Stimulated activated naive CD8-positive, alpha-beta T cell treated with anti-CD3 and anti-CD28 coated beads, Interleukin-15, amount 100 ng/mL, for 72 hours (primary cell): ENCODE data around the gene LCN6.
"Not testable (repeated sequence)": the region's sequence is repeated elsewhere in the genome, so short reads cannot be mapped to it uniquely, and the experiment has no call there.

Experiments used
- ATAC-seq: fragments of 150-1000 bp; cut with Tn5 transposase; 2 replicates; pipeline ENCODE4 v1.10.0; 2021; ENCODE audit warnings: mild to moderate bottlenecking, moderate library complexity
- DNase-seq, 2 donors: peaks; one replicate each; pipeline ENCODE4 v3.0.0; 2021 to 2022
- H3K27ac Mint-ChIP-seq, 2 donors: one replicate each; pipeline ENCODE4 v1.8.0; 2022; ENCODE audit warnings: mild to moderate bottlenecking in 2 of 2, mixed read lengths in 2 of 2, moderate library complexity in 2 of 2
- H3K27me3 Mint-ChIP-seq: one replicate; pipeline ENCODE4 v1.8.0; 2022; ENCODE audit warnings: mixed read lengths
- H3K4me1 Mint-ChIP-seq: one replicate; pipeline ENCODE4 v1.8.0; 2022; ENCODE audit warnings: mild to moderate bottlenecking, mixed read lengths
- H3K4me3 Mint-ChIP-seq, 2 donors: one replicate each; pipeline ENCODE4 v1.8.0; 2022; ENCODE audit warnings: mild to moderate bottlenecking in 2 of 2, mixed read lengths in 2 of 2, moderate library complexity in 1 of 2
- H3K9me3 Mint-ChIP-seq, 2 donors: one replicate each; pipeline ENCODE4 v1.8.0; 2022; ENCODE audit warnings: mixed read lengths in 2 of 2

The LCN6 gene

DNA sequence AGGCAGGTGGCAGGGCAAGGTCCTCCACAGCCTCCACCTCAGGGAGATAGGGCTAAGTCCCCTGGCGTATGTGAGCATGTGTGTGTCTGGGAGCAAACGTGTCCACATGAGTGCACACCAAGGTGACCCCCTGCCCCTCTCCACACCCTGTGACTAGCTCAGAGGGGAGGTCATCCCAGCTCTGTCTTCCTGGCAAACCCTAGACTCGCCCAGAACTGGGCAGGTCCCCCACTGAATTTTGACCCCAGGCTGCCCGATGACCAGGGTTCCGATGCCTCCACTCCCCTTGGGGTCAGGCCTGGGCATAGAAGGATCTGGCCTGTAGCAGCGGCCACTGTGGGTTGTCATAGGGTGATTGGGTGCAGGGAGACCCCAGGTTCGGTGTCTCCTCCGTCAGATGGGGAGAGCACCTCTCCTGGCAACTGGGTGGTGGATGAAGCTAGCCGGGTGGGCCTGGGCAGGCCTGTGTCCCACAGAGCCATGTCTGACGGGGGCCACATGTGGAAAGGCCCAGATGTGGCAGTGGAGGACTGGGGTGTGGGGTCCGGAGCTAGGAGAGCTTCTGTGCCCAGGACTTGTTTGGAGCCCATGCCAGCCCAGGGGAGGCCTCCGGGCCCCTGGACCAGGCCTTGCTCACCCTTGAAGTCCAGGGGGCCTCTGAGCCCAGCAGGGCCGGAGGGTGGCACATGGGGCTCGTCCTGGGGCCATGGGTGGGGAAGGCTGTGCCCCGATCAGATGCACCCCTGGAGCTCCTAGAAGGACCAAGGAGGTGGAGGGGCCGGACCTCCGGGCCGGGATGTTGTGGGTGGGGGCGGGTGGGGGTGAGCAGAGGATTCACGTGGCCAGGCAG lies 29.8 kb downstream of the LCN6 start:
- no peak overlapping the region for H3K4me3 Mint-ChIP-seq
- H3K4me1 Mint-ChIP-seq = peaks cover 30% of the 10 kb centered on the region
- no peak for DNase-seq
- H3K27me3 Mint-ChIP-seq = peaks cover 24% of the 10 kb centered on the region
- peak; percentile 10 for ATAC-seq
- no peak overlapping the region for H3K27ac Mint-ChIP-seq
- H3K9me3 Mint-ChIP-seq = no peaks in the 10 kb centered on the region

DNA sequence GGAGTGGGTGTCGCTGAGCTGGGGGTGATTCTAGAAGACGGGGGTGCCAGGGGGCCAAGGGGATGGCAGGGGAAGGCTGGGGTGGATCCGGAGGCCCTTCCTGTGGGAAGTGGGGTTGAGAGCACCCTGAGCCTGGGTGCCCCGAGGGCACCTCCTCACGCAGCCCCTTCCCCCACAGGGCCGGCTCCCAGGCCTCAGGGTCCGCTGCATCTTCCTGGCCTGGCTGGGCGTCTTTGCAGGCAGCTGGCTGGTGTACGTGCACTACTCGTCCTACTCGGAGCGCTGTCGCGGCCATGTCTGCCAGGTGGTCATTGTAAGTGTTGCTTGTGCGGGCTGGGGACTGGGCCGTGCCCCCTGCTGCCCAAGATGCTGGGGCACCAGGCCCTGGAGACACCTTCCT lies 30.9 kb downstream of the LCN6 start:
- H3K27ac Mint-ChIP-seq = no peak overlapping the region
- H3K27me3 Mint-ChIP-seq = peaks cover 32% of the 10 kb centered on the region
- no peak overlapping the region for H3K4me3 Mint-ChIP-seq
- DNase-seq (no peak), ATAC-seq (no peak)
- H3K9me3 Mint-ChIP-seq = no peaks in the 10 kb centered on the region
- peaks cover 29% of the 10 kb centered on the region for H3K4me1 Mint-ChIP-seq

DNA sequence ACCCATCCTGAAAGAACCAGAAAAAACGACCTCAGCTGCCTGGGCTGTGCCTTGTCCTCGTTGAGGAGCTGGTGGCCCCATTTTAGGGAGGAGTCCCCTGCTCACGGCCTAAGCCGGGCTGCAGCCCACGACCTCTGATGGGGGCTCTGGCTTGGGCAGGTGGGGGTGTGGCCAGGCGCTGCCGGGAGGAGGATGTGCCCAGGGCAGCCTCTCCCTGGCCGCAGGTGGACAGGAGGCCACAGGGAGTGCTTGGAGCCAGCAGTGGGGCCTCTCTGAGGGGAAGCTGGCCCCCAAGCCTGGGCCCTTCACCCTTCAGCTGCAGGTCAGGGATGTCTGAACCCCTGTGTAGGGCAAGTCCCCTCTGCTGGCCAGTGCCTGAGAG lies 33.4 kb downstream of the LCN6 start:
- H3K27ac Mint-ChIP-seq = no peak overlapping the region
- DNase-seq (no peak), ATAC-seq (no peak)
- no peak overlapping the region for H3K4me3 Mint-ChIP-seq
- no peaks in the 10 kb centered on the region for H3K9me3 Mint-ChIP-seq
- peaks cover 29% of the 10 kb centered on the region for H3K4me1 Mint-ChIP-seq
- peaks cover 53% of the 10 kb centered on the region for H3K27me3 Mint-ChIP-seq

DNA sequence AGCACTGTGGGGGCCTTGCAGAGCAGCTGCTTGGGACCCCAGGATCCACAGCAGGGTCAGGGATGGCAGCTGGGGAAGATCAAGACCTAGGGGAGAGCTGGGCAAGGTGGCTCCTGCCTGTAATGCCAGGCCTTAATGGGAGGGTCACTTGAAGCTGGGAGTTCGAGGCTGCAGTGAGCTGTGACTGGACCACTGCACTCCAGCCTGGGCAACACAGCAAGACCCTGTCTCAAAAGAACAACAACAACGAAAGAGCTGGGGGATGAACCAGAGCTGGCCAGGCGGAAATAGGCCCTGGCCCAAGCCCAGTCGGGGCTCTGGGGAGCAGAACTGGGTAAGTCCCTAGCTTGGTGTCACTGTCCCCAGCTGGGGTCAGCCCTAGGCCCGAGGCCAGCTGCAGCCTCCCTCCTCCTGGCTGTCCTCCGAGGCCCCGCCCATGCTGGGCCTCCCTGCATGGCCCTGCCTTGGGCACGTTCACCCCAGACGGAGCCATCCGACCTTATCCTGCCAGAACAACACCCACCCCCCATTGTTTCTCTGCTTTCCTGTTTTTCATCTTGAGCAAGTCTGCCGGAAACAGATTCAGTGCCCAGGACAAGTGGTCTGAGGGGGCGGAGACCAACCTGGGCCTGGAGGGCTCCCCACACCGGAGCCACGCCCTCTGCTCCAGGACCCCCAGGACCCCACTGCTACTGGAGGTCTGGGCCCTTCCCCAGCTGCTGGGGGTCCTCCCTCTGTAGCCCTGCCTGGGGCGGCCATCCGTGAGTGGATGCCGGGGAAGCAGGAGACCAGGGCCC lies 34.0 kb downstream of the LCN6 start:
- peak overlapping the region in 1 of 2 donors; percentile 54 for H3K27ac Mint-ChIP-seq
- H3K27me3 Mint-ChIP-seq = peaks cover 59% of the 10 kb centered on the region
- H3K4me3 Mint-ChIP-seq = peak overlapping the region in 1 of 2 donors; percentile 24

DNA sequence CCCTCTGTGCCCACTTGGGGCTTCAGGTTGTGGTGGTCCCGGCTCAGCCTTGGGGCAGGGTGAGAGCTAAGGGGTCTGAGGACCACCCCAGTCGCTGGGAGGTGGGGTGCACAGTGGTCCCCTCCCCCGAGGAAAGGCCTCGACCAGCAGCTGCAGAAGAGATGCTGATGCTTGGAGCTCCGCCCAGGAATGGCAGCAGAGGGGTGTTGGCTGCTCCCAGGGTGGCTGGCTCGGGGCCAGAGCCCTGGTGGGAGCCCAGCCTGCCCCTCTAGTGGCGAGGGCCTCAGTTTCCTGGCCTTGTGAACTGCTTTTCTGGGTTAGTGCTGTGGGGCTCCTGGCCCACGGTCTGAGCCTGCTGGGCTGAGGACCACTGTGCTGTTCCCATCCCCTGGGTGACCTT lies 34.8 kb downstream of the LCN6 start:
- peaks cover 66% of the 10 kb centered on the region for H3K27me3 Mint-ChIP-seq
- ATAC-seq (no peak), DNase-seq (no peak)
- peaks cover 21% of the 10 kb centered on the region for H3K4me1 Mint-ChIP-seq
- H3K4me3 Mint-ChIP-seq = peak overlapping the region in 1 of 2 donors; percentile 24
- no peak overlapping the region for H3K27ac Mint-ChIP-seq
- no peaks in the 10 kb centered on the region for H3K9me3 Mint-ChIP-seq

More for the DNA sequence above, 34.0 kb downstream of the LCN6 start:
- DNase-seq (no peak), ATAC-seq (no peak)
- Mint-ChIP-seq H3K9me3 (no peaks in the 10 kb centered on the region), H3K4me1 (peaks cover 26% of the 10 kb centered on the region)

DNA sequence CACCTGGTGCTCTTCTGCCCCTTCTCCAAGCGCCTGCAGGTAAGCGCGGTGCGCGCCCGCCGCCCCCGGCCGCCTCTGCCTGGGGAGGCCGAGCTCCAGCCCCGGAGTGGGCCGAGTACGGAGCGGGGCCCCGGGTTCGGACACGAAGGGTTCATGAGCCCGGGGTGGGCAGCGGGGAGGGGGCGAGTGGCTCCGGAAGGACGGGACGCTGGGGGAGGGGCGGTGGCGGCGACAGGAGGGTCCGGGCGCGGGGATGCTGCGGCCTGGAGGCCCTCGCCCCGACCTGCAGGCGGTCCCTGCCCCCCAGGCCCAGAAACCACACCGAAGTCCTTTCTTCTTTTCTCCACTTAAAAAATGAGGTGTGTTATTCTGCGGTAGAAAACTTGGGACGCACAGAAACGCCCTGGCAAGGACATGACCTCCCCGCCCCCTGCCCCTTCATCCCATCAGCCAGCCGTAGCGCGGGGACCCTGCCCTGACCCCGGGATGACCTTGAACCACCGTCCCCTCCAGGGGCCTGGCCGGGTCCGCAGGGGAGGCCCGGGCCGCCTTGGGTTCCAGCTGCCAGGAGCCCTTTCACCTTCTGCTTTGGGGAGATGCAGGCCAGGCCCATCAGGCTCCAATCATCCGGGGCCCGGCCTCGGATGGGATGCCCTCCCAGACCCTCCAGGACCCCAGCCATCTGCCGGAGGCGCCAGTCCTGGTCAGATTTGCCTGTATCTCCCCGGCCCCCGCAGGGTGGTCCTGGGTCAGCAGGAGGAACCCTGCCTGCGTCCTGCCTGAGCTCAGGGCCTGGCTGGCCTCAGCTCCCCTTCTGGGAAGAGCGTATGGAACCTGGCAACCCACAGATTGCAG lies 35.4 kb downstream of the LCN6 start:
- Mint-ChIP-seq H3K27me3 (peaks cover 71% of the 10 kb centered on the region), H3K4me3 (peak overlapping the region in 1 of 2 donors; percentile 57), H3K27ac (no peak overlapping the region), H3K4me1 (peaks cover 18% of the 10 kb centered on the region), H3K9me3 (no peaks in the 10 kb centered on the region)
- ATAC-seq (peak; percentile 11), DNase-seq (no peak)

DNA sequence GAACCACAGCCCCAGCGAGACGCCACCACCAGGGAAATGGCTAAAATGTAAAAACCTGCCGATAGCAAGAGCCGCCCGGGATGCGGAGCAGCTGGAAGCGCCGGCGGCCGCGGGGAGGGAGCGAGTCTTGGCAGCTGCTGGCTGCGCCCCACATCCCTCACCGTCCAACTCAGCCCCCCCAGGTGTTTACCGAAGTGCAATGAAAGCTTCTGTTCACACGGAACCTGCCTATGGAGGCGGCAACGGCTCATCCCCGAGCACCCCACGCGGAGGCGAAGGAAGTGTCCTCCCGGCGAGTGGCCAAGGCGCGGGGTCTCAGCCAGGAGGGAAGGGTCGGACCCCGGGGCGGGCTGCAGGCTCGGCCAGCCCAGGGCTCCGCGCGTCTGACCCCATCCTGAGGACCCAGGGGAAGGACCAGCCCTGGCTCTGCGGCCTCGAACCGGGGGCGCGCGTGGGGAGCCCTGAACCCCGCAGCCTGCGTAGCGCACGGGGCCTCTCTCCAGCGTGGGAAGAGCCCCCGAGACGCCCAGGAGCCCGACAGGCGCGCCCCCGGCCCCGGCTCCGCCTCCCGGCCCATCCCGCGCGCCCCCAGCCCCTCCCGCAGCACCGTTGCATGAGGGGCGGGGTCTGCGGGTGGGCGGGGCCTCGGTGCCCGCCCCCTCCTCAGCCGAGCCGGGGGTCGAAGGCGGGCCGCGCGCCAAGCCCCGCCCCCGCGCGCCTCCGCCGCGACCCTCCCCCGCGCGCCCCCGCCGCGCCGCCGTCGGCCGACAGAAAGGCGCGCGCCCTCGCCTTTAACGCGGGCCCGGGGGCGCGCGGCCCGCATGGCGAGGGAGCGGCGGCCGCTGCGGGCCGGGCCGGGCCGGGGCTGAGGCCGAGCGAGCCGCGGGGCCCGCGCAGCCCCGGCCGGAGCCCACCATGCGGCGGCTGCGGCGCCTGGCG lies 36.3 kb downstream of the LCN6 start, which contains the start of gene DIPK1B:
Gene DIPK1B (plus strand): TSS at position 822 of the 939 bp plus-strand sequence. CDS start 94 bp downstream, at position 916.
- Mint-ChIP-seq H3K4me3 (peak within 1 kb of the TSS; percentile 67 to 74), H3K27me3 (peaks cover 71% of the 10 kb centered on the region), H3K4me1 (peaks cover 18% of the 10 kb centered on the region), H3K27ac (peak within 1 kb of the TSS in 1 of 2 donors; percentile 20), H3K9me3 (no peaks in the 10 kb centered on the region)
- no peak for DNase-seq
- ATAC-seq = no peak

DNA sequence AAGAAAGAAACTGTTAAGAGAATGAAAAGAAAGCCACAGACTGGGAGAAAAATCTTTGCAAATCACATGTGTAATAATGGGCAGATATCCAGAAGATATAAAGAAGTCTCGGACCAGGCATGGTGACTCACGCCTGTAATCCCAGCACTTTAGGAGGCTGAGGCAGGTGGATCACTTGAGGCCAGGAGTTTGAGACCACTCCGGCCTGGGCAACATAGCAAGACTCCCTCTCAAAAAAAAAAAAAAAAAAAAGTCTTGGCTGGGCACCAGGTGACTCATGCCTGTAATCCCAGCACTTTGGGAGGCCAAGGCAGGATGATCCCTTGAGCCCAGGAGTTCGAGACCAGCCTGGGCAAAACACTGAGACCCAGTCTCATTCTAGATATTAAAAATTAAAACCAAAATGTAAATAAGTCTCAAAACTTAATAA lies 37.1 kb downstream of the LCN6 start:
- not testable (repeated sequence) for ATAC-seq, H3K27ac Mint-ChIP-seq, H3K9me3 Mint-ChIP-seq, DNase-seq
- H3K4me3 Mint-ChIP-seq = peak overlapping the region; percentile 67 to 74
- H3K4me1 Mint-ChIP-seq = peaks cover 18% of the 10 kb centered on the region
- peaks cover 72% of the 10 kb centered on the region for H3K27me3 Mint-ChIP-seq

DNA sequence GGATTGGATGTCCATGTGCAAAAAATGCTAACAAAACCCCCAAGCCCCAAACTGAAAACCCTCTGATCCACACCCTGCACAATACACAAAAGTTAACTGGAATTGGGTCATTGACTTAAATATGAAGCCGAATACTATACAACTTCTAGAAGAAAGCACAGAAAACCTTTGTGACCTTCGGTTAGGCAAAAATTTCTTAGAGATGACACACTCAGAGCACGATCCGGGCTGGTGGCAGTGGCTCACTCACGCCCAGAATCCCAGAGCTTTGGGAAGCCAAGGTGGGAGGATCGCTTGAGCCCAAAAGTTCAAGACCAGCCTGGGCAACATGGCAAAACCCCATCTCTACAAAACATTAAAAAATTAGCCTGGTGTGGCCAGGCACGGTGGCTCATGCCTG lies 37.8 kb downstream of the LCN6 start:
- Mint-ChIP-seq H3K27ac (no peak overlapping the region), H3K4me3 (no peak overlapping the region), H3K27me3 (peaks cover 72% of the 10 kb centered on the region), H3K4me1 (peaks cover 18% of the 10 kb centered on the region), H3K9me3 (no peaks in the 10 kb centered on the region)
- no peak for ATAC-seq
- no peak for DNase-seq

DNA sequence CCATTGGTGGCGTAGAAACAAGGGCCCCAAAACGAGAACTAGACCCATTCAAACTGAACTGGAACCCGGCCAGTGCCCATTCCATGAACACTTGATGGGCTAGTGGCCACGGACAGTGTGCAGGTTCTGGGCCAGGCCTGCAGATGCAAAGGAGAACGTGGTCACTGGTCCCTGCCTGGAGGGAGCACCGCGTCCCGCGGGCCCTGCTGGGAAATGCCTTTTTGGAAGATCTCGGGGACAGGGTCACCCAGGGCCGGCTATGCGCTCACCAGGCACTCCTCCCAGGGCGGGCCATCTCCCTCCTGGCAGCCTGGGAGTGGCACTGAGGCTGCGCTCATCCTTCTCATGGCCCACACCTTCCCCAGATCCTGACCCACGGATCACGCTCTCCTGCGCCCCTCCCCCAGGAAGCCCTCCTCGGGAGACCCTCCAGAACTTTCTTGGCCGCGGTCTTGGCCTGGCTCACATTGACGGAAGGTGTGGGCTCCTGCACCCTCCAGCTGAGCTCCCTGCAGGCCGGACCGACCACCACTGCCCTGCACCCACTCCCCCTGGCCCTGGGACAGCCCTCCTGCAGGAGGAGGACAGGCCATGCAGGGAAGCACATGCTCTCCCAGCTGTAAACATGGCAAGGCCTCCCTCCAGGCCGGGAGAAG lies 38.7 kb downstream of the LCN6 start:
- H3K4me3 Mint-ChIP-seq = no peak overlapping the region
- DNase-seq = no peak
- no peak for ATAC-seq
- H3K9me3 Mint-ChIP-seq = no peaks in the 10 kb centered on the region
- H3K4me1 Mint-ChIP-seq = peaks cover 18% of the 10 kb centered on the region
- no peak overlapping the region for H3K27ac Mint-ChIP-seq
- peaks cover 71% of the 10 kb centered on the region for H3K27me3 Mint-ChIP-seq

DNA sequence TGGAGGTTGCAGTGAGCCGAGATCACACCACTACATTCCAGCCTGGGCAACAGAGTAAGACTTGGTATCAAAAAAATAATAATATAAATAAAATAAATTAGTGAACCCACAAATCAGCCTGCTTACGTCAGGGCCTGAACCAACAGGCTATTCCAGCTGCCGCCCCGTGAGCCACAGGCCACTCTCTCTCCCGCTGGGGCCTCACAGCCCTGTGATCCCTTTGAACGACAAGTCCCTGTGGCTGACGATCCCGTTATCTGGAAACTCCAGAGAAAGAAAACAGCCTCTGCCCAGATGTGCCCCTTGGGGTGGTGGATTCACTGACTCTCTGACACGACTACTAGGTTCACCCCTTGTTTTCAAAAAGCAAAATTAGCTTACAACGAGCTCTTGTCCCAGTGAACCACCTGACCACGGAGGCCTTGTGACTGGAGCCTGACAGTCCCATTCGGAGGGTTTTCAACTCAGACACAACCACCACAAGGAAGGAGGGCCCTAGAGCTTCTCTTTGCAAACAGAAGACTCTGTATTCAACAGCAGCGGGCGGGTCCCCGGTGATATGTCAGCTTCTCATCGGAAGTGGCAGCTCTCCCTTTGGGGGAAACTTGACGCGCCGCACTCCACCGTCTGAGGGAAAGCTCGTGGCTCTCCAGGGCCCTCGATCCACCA lies 40.3 kb downstream of the LCN6 start:
- H3K27me3 Mint-ChIP-seq = peaks cover 55% of the 10 kb centered on the region
- DNase-seq (no peak), ATAC-seq (no peak)
- peak overlapping the region in 1 of 2 donors; percentile 67 for H3K27ac Mint-ChIP-seq
- H3K4me1 Mint-ChIP-seq = peaks cover 11% of the 10 kb centered on the region
- no peaks in the 10 kb centered on the region for H3K9me3 Mint-ChIP-seq
- no peak overlapping the region for H3K4me3 Mint-ChIP-seq

DNA sequence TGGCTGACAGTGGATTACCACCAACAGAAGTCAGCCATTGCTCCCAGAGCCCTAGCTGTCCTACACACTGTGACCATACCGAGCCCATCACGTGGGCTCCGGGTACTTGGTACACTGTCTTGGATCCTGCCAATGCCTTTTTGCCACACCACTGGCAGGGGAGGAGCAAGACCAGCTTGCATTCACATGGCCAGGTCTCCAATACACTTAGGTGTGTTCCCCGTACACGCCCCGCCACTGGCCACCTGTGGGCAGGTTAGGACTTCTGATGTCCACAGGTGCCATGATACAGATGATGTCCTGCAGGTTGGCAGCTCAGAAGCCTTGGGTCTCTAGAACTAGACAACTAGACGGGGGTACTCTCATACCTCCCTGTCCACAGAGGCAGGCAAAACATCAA lies 41.3 kb downstream of the LCN6 start:
- ATAC-seq (no peak), DNase-seq (no peak)
- Mint-ChIP-seq H3K27me3 (peaks cover 53% of the 10 kb centered on the region), H3K9me3 (no peaks in the 10 kb centered on the region), H3K4me3 (no peak overlapping the region), H3K4me1 (peaks cover 20% of the 10 kb centered on the region), H3K27ac (no peak overlapping the region)

DNA sequence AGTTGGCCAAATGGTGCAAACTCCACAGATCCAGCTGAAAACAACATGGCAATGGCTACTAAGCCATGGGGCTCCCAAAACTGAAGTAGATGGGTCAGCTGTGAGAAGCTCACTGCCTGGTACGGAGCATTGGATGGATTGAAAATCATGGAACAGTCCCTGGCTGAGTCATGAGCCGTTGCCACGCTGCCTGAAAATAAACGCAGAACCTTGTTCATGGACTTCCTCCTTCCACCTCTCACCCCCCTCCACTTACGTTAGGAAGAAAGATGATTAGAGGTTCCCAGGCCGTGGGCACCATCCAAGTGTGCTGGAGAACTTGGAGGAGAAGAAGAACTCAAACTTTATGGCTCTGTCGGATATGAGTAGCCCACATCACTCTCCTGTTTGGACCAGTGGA lies 42.8 kb downstream of the LCN6 start:
- no peak overlapping the region for H3K27ac Mint-ChIP-seq
- peaks cover 29% of the 10 kb centered on the region for H3K4me1 Mint-ChIP-seq
- peaks cover 39% of the 10 kb centered on the region for H3K27me3 Mint-ChIP-seq
- H3K9me3 Mint-ChIP-seq = no peaks in the 10 kb centered on the region
- DNase-seq = no peak
- no peak for ATAC-seq
- no peak overlapping the region for H3K4me3 Mint-ChIP-seq
